ENCODE results near the gene TPPP3.

DNA sequence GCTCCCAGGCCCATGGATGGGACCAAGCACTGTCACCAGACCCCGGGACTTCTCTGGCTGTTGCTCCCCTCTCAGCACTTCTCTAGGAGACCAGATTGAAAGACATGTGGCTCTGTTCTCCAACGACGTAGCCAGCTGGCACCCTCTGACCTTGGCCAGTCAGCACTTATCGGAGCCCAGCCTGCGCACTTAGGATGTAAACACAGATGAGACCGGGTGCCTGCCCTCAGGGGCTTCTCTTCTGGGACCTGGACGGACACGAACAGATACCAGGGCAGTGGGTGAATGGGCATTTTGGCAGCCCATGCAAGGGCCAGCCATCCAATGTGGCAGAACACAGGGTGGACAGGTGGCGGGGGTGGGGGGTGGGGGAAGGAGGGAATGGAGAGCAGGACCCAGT, 16.3 kb upstream of the TPPP3 start:
- TF ChIP-seq, protein P1, sequence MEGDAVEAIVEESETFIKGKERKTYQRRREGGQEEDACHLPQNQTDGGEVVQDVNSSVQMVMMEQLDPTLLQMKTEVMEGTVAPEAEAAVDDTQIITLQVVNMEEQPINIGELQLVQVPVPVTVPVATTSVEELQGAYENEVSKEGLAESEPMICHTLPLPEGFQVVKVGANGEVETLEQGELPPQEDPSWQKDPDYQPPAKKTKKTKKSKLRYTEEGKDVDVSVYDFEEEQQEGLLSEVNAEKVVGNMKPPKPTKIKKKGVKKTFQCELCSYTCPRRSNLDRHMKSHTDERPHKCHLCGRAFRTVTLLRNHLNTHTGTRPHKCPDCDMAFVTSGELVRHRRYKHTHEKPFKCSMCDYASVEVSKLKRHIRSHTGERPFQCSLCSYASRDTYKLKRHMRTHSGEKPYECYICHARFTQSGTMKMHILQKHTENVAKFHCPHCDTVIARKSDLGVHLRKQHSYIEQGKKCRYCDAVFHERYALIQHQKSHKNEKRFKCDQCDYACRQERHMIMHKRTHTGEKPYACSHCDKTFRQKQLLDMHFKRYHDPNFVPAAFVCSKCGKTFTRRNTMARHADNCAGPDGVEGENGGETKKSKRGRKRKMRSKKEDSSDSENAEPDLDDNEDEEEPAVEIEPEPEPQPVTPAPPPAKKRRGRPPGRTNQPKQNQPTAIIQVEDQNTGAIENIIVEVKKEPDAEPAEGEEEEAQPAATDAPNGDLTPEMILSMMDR (IDR thresholded peaks at IDR 0.05), result no peak
- no peak for TF ChIP-seq POLR2A (IDR thresholded peaks at IDR 0.05)
